Measurements from ENCODE around the gene CDPF1.

Gene CDPF1

DNA sequence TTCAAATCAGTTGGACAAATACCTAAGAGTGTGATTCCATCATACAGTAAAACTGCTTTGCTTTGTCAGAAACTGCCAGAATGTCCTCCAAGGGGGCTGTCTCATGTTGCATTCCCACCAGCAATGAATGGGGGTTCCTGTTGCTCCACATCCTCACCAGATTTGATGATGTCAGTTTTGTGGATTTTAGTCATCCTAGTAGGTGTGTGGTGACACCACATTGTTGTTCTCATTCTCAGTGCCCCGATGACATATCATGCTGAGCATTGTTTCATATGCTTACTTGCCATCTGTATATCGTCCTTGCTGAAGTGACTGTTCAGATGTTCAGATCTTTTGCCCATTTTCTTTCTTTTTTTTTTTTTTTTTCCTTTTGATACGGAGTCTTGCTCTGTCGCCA, 37.0 kb downstream of the CDPF1 start:
- Histone ChIP-seq H3K4me3 (IDR thresholded peaks at IDR 0.05; ENCODE audit: insufficient read depth, low read depth, low read length) (no peak overlapping the region), H3K36me3 (ENCODE audit: insufficient read depth) (no peaks in the 10 kb centered on the region), H3K9ac (no peak overlapping the region), H4K20me1 (ENCODE audit: insufficient read depth) (no peaks in the 10 kb centered on the region), H3K4me2 (no peak overlapping the region), H3K27me3 (ENCODE audit: insufficient read depth, low read depth) (no peaks in the 10 kb centered on the region), H2AFZ (ENCODE audit: low read depth) (no peak overlapping the region), H3K79me2 (ENCODE audit: insufficient read depth, low read depth) (no peaks in the 10 kb centered on the region), H3K27ac (no peak overlapping the region), H3K4me1 (ENCODE audit: low read depth, poor library complexity, severe bottlenecking) (no peaks in the 10 kb centered on the region)
- TF ChIP-seq, protein P1, sequence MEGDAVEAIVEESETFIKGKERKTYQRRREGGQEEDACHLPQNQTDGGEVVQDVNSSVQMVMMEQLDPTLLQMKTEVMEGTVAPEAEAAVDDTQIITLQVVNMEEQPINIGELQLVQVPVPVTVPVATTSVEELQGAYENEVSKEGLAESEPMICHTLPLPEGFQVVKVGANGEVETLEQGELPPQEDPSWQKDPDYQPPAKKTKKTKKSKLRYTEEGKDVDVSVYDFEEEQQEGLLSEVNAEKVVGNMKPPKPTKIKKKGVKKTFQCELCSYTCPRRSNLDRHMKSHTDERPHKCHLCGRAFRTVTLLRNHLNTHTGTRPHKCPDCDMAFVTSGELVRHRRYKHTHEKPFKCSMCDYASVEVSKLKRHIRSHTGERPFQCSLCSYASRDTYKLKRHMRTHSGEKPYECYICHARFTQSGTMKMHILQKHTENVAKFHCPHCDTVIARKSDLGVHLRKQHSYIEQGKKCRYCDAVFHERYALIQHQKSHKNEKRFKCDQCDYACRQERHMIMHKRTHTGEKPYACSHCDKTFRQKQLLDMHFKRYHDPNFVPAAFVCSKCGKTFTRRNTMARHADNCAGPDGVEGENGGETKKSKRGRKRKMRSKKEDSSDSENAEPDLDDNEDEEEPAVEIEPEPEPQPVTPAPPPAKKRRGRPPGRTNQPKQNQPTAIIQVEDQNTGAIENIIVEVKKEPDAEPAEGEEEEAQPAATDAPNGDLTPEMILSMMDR (conservative IDR thresholded peaks at IDR 0.05; ENCODE audit: low read depth, low read length): no peak

DNA sequence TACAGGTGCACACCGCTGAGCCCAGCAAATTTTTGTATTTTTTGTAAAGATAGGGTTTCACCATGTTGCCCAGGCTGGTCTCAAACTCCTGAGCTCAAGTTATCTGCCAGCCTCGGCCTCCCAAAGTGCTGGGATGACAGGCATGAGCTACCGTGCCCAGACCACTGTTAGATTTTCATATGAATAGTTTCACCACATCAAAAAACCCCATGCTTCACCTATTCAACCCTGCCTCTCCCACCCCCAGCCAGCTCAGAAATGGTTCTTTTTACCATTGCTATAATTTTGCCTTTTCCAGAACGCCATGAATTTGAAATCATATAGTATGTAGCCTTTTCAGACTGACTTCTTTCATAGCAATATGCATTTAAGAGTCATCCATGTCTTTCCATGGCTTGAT, 37.9 kb downstream of the CDPF1 start:
- no peak overlapping the region for H3K4me2 ChIP-seq
- H3K36me3 ChIP-seq (ENCODE audit: insufficient read depth): no peaks in the 10 kb centered on the region
- H2AFZ ChIP-seq (ENCODE audit: low read depth): no peak overlapping the region
- H3K27ac ChIP-seq: no peak overlapping the region
- no peaks in the 10 kb centered on the region for H3K27me3 ChIP-seq (ENCODE audit: insufficient read depth, low read depth)
- H3K4me3 ChIP-seq (IDR thresholded peaks at IDR 0.05; ENCODE audit: insufficient read depth, low read depth, low read length): no peak overlapping the region
- no peaks in the 10 kb centered on the region for H3K4me1 ChIP-seq (ENCODE audit: low read depth, poor library complexity, severe bottlenecking)
- no peak overlapping the region for H3K9ac ChIP-seq
- no peaks in the 10 kb centered on the region for H4K20me1 ChIP-seq (ENCODE audit: insufficient read depth)
- H3K79me2 ChIP-seq (ENCODE audit: insufficient read depth, low read depth): no peaks in the 10 kb centered on the region
- TF ChIP-seq, protein P1 (conservative IDR thresholded peaks at IDR 0.05; ENCODE audit: low read depth, low read length): no peak

DNA sequence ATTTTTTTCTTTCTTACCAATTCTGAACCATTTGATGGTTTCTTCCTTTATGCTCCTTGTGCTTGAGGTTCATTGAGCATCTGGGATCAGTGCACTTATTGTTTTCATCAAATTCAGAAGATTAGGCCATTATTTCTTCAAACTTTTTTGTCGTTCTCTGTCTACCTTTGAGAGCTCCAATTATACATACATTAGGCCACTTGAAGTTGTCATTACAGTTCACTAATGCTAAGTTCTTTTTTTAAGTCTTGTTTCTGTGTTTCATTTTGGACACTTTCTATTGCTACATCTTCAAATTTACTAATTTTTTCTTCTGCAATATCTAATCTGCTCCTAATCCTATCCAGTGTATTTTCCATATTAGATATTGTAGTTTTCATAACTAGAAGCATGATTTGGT, 40.8 kb downstream of the CDPF1 start:
- H3K4me2 ChIP-seq: no peak overlapping the region
- no peaks in the 10 kb centered on the region for H3K27me3 ChIP-seq (ENCODE audit: insufficient read depth, low read depth)
- H4K20me1 ChIP-seq (ENCODE audit: insufficient read depth): no peaks in the 10 kb centered on the region
- no peak overlapping the region for H2AFZ ChIP-seq (ENCODE audit: low read depth)
- no peaks in the 10 kb centered on the region for H3K4me1 ChIP-seq (ENCODE audit: low read depth, poor library complexity, severe bottlenecking)
- TF ChIP-seq, protein P1 (conservative IDR thresholded peaks at IDR 0.05; ENCODE audit: low read depth, low read length): no peak
- no peaks in the 10 kb centered on the region for H3K79me2 ChIP-seq (ENCODE audit: insufficient read depth, low read depth)
- no peak overlapping the region for H3K4me3 ChIP-seq (IDR thresholded peaks at IDR 0.05; ENCODE audit: insufficient read depth, low read depth, low read length)
- H3K9ac ChIP-seq: no peak overlapping the region
- no peaks in the 10 kb centered on the region for H3K36me3 ChIP-seq (ENCODE audit: insufficient read depth)
- H3K27ac ChIP-seq: no peak overlapping the region

DNA sequence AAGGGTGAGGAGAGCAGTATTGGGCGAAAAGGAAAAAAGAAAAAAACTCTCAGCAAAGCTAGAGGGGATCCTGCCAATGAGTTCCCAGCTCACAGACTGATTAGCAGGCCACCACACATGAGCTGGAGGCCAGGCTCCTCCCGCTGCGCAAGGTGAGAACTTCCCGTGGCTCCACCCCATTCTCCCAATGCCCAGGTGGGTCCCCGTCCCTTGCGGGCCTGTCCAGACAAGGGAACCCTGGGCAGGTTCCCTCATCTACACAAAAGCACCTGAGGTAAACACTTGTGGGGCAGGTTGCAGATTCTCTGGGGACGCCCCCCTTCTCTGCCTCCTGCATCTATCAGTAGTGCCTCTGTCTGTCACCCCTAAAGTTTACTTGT, 46.5 kb downstream of the CDPF1 start:
- no peak overlapping the region for H2AFZ ChIP-seq (ENCODE audit: low read depth)
- no peaks in the 10 kb centered on the region for H3K36me3 ChIP-seq (ENCODE audit: insufficient read depth)
- H3K4me1 ChIP-seq (ENCODE audit: low read depth, poor library complexity, severe bottlenecking): no peaks in the 10 kb centered on the region
- H3K9ac ChIP-seq: no peak overlapping the region
- TF ChIP-seq, protein P1 (conservative IDR thresholded peaks at IDR 0.05; ENCODE audit: low read depth, low read length): no peak
- no peaks in the 10 kb centered on the region for H3K79me2 ChIP-seq (ENCODE audit: insufficient read depth, low read depth)
- no peak overlapping the region for H3K4me3 ChIP-seq (IDR thresholded peaks at IDR 0.05; ENCODE audit: insufficient read depth, low read depth, low read length)
- H3K4me2 ChIP-seq: no peak overlapping the region
- no peaks in the 10 kb centered on the region for H4K20me1 ChIP-seq (ENCODE audit: insufficient read depth)
- no peak overlapping the region for H3K27ac ChIP-seq
- H3K27me3 ChIP-seq (ENCODE audit: insufficient read depth, low read depth): no peaks in the 10 kb centered on the region

Data from KMS-11 (cell line).